ENCODE measurements around the gene PATL2.

The PATL2 gene

GRCh38 chr15:44698641-44699040 lies 12.5 kb downstream of the PATL2 start:
- no peak for DNase-seq
- Histone ChIP-seq H2AFZ (ENCODE audit: low read depth, low read length) (no peak overlapping the region), H3K27me3 (ENCODE audit: insufficient read depth, low read length, poor library complexity) (no peaks in the 10 kb centered on the region), H4K20me1 (ENCODE audit: insufficient read depth, low read length) (no peaks in the 10 kb centered on the region), H3K36me3 (ENCODE audit: insufficient read depth, low read length) (no peaks in the 10 kb centered on the region), H3K9ac (ENCODE audit: low read depth, low read length) (no peak overlapping the region), H3K4me3 (ENCODE audit: low read depth in 1 of 2, low read length in 2 of 2) (no peak overlapping the region), H3K4me2 (ENCODE audit: insufficient read depth, low read length) (no peak overlapping the region), H3K4me1 (ENCODE audit: insufficient read depth, low read length) (no peaks in the 10 kb centered on the region), H3K27ac (ENCODE audit: low read length) (no peak overlapping the region), H3K79me2 (ENCODE audit: insufficient read depth, low read length) (no peaks in the 10 kb centered on the region), H3K9me3 (ENCODE audit: insufficient read depth, low read length, severe bottlenecking) (no peaks in the 10 kb centered on the region)
- no peak for ATAC-seq (ENCODE audit: insufficient read depth, low read depth)
- TF ChIP-seq CTCF (IDR thresholded peaks at IDR 0.05; ENCODE audit: borderline replicate concordance, extremely low read depth, low read length, poor library complexity, severe bottlenecking) (no peak), EZH2 (IDR thresholded peaks at IDR 0.05; ENCODE audit: borderline replicate concordance, low read depth, low read length, severe bottlenecking) (no peak)

- ATAC-seq (ENCODE audit: insufficient read depth, low read depth): no peak
- Histone ChIP-seq H3K27me3 (ENCODE audit: insufficient read depth, low read length, poor library complexity) (no peaks in the 10 kb centered on the region), H3K4me2 (ENCODE audit: insufficient read depth, low read length) (no peak overlapping the region), H4K20me1 (ENCODE audit: insufficient read depth, low read length) (no peaks in the 10 kb centered on the region), H3K4me1 (ENCODE audit: insufficient read depth, low read length) (no peaks in the 10 kb centered on the region), H3K9me3 (ENCODE audit: insufficient read depth, low read length, severe bottlenecking) (no peaks in the 10 kb centered on the region), H2AFZ (ENCODE audit: low read depth, low read length) (no peak overlapping the region), H3K79me2 (ENCODE audit: insufficient read depth, low read length) (no peaks in the 10 kb centered on the region), H3K4me3 (ENCODE audit: low read depth in 1 of 2, low read length in 2 of 2) (no peak overlapping the region), H3K36me3 (ENCODE audit: insufficient read depth, low read length) (no peaks in the 10 kb centered on the region), H3K27ac (ENCODE audit: low read length) (no peak overlapping the region), H3K9ac (ENCODE audit: low read depth, low read length) (no peak overlapping the region)
- TF ChIP-seq CTCF (IDR thresholded peaks at IDR 0.05; ENCODE audit: borderline replicate concordance, extremely low read depth, low read length, poor library complexity, severe bottlenecking): no peak
- TF ChIP-seq EZH2 (IDR thresholded peaks at IDR 0.05; ENCODE audit: borderline replicate concordance, low read depth, low read length, severe bottlenecking): no peak
- DNase-seq: no peak
These were observed 14.1 kb downstream of the PATL2 start for GRCh38 chr15:44697014-44697413.

DNA sequence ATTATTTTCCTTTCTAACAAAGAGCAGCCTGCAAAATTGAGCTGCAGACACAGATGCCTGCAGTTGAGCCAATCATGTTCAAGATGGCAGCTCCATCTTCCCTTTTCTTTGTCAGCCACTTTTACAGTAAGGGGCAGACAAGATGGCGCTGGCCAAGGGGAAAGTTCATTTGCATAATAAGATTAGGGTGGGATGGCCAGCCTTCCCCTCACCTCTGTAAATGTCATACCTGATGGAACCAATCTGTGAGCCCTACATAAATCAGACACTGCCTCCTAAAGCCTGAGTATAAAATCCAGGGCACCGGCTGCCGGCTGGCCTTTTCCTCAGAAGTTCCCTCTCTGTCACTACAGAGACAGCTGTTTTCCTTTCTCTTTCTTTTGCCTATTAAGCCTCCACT lies 15.8 kb downstream of the PATL2 start:
- no peaks in the 10 kb centered on the region for H3K36me3 ChIP-seq (ENCODE audit: insufficient read depth, low read length)
- H3K27me3 ChIP-seq (ENCODE audit: insufficient read depth, low read length, poor library complexity): no peaks in the 10 kb centered on the region
- no peak overlapping the region for H3K4me3 ChIP-seq (ENCODE audit: low read depth in 1 of 2, low read length in 2 of 2)
- no peak overlapping the region for H3K27ac ChIP-seq (ENCODE audit: low read length)
- no peaks in the 10 kb centered on the region for H3K9me3 ChIP-seq (ENCODE audit: insufficient read depth, low read length, severe bottlenecking)
- H3K4me2 ChIP-seq (ENCODE audit: insufficient read depth, low read length): no peak overlapping the region
- H4K20me1 ChIP-seq (ENCODE audit: insufficient read depth, low read length): no peaks in the 10 kb centered on the region
- no peaks in the 10 kb centered on the region for H3K4me1 ChIP-seq (ENCODE audit: insufficient read depth, low read length)
- no peak for DNase-seq
- ATAC-seq (ENCODE audit: insufficient read depth, low read depth): no peak
- no peak overlapping the region for H2AFZ ChIP-seq (ENCODE audit: low read depth, low read length)
- no peak overlapping the region for H3K9ac ChIP-seq (ENCODE audit: low read depth, low read length)
- H3K79me2 ChIP-seq (ENCODE audit: insufficient read depth, low read length): no peaks in the 10 kb centered on the region
- TF ChIP-seq EZH2 (IDR thresholded peaks at IDR 0.05; ENCODE audit: borderline replicate concordance, low read depth, low read length, severe bottlenecking) (no peak), CTCF (IDR thresholded peaks at IDR 0.05; ENCODE audit: borderline replicate concordance, extremely low read depth, low read length, poor library complexity, severe bottlenecking) (no peak)

- DNase-seq: no peak
- H3K9ac ChIP-seq (ENCODE audit: low read depth, low read length): no peak overlapping the region
- TF ChIP-seq EZH2 (IDR thresholded peaks at IDR 0.05; ENCODE audit: borderline replicate concordance, low read depth, low read length, severe bottlenecking) (no peak), CTCF (IDR thresholded peaks at IDR 0.05; ENCODE audit: borderline replicate concordance, extremely low read depth, low read length, poor library complexity, severe bottlenecking) (no peak)
- H3K4me3 ChIP-seq (ENCODE audit: low read depth in 1 of 2, low read length in 2 of 2): no peak overlapping the region
- no peaks in the 10 kb centered on the region for H3K36me3 ChIP-seq (ENCODE audit: insufficient read depth, low read length)
- H3K79me2 ChIP-seq (ENCODE audit: insufficient read depth, low read length): no peaks in the 10 kb centered on the region
- H3K27ac ChIP-seq (ENCODE audit: low read length): no peak overlapping the region
- H2AFZ ChIP-seq (ENCODE audit: low read depth, low read length): no peak overlapping the region
- H4K20me1 ChIP-seq (ENCODE audit: insufficient read depth, low read length): no peaks in the 10 kb centered on the region
- H3K9me3 ChIP-seq (ENCODE audit: insufficient read depth, low read length, severe bottlenecking): no peaks in the 10 kb centered on the region
- no peak for ATAC-seq (ENCODE audit: insufficient read depth, low read depth)
- H3K4me2 ChIP-seq (ENCODE audit: insufficient read depth, low read length): no peak overlapping the region
- no peaks in the 10 kb centered on the region for H3K27me3 ChIP-seq (ENCODE audit: insufficient read depth, low read length, poor library complexity)
- no peaks in the 10 kb centered on the region for H3K4me1 ChIP-seq (ENCODE audit: insufficient read depth, low read length)
These were observed 16.7 kb downstream of the PATL2 start for GRCh38 chr15:44694416-44694815.
